H9 (cell line): ENCODE data around the gene PES1. TPM values are rescaled to one million over a fixed set of nuclear protein-coding genes. Genes with fewer than 3 reads are reported as not detected.

Experiments used
- DNase-seq: peaks from one replicate; pipeline ENCODE4 v3.0.0-alpha.2; 2017
- H2AFZ ChIP-seq: one replicate; pipeline ENCODE4 v1.6.1; 2013; ENCODE audit warnings: mild to moderate bottlenecking, low read length, control low read depth, moderate library complexity
- H2AK5ac ChIP-seq: 2 replicates; pipeline ENCODE4 v1.6.1; 2013; ENCODE audit warnings: low read length, control low read depth, mixed read lengths; ENCODE audit not compliant: insufficient read length
- H2BK120ac ChIP-seq: one replicate; pipeline ENCODE4 v1.6.1; 2013; ENCODE audit warnings: low read depth, mild to moderate bottlenecking, low read length, control low read depth, inconsistent platforms; ENCODE audit not compliant: poor library complexity, severe bottlenecking
- H2BK12ac ChIP-seq: 2 replicates; pipeline ENCODE4 v1.6.1; 2013; ENCODE audit warnings: low read length, control low read depth, mixed read lengths, low read depth; ENCODE audit not compliant: insufficient read length
- H2BK15ac ChIP-seq: 2 replicates; pipeline ENCODE4 v1.6.1; 2013; ENCODE audit warnings: low read depth, low read length, control low read depth
- H2BK20ac ChIP-seq: one replicate; pipeline ENCODE4 v1.6.1; 2013; ENCODE audit warnings: low read depth, mild to moderate bottlenecking, low read length, control low read depth, inconsistent platforms; ENCODE audit not compliant: poor library complexity, severe bottlenecking
- H2BK5ac ChIP-seq: 2 replicates; pipeline ENCODE4 v1.6.1; 2013; ENCODE audit warnings: low read length, control low read depth, mixed read lengths; ENCODE audit not compliant: insufficient read length
- H3K14ac ChIP-seq: 2 replicates; pipeline ENCODE4 v1.6.1; 2013; ENCODE audit warnings: low read length, control low read depth; ENCODE audit not compliant: insufficient read depth
- H3K18ac ChIP-seq: 2 replicates; pipeline ENCODE4 v1.6.1; 2013; ENCODE audit warnings: low read depth, mild to moderate bottlenecking, mixed read lengths, low read length, control low read depth; ENCODE audit not compliant: insufficient read length
- H3K23ac ChIP-seq: 2 replicates; pipeline ENCODE4 v1.6.1; 2013; ENCODE audit warnings: low read length, control low read depth, mixed read lengths, low read depth; ENCODE audit not compliant: insufficient read length
- H3K23me2 ChIP-seq: 2 replicates; pipeline ENCODE4 v1.6.1; 2013; ENCODE audit warnings: low read depth, mild to moderate bottlenecking, mixed read lengths, low read length, control low read depth; ENCODE audit not compliant: insufficient read length, poor library complexity, severe bottlenecking
- H3K27ac ChIP-seq: 2 replicates; pipeline ENCODE4 v1.5.1; 2013; ENCODE audit warnings: low read length, control low read depth, mixed read lengths, low read depth; ENCODE audit not compliant: insufficient read length
- H3K27me3 ChIP-seq: 2 replicates; pipeline ENCODE4 v1.6.1; 2013; ENCODE audit warnings: low read length, control low read depth, inconsistent platforms; ENCODE audit not compliant: insufficient read depth
- H3K4ac ChIP-seq: 2 replicates; pipeline ENCODE4 v1.6.1; 2013; ENCODE audit warnings: low read depth, mild to moderate bottlenecking, control low read depth, inconsistent platforms, low read length, moderate library complexity
- H3K4me1 ChIP-seq: 2 replicates; pipeline ENCODE4 v1.6.1; 2013; ENCODE audit warnings: low read length, control low read depth, inconsistent platforms; ENCODE audit not compliant: insufficient read depth
- H3K4me2 ChIP-seq: 2 replicates; pipeline ENCODE4 v1.6.1; 2013; ENCODE audit warnings: low read length, control low read depth, mixed read lengths; ENCODE audit not compliant: insufficient read length, insufficient read depth
- H3K56ac ChIP-seq: 2 replicates; pipeline ENCODE4 v1.6.1; 2013; ENCODE audit warnings: low read depth, mild to moderate bottlenecking, mixed read lengths, low read length, control low read depth; ENCODE audit not compliant: insufficient read length
- H3K79me1 ChIP-seq: 2 replicates; pipeline ENCODE4 v1.6.1; 2013; ENCODE audit warnings: low read depth, mild to moderate bottlenecking, moderate library complexity, low read length, control low read depth, inconsistent platforms; ENCODE audit not compliant: insufficient read depth, poor library complexity, severe bottlenecking
- H3K79me2 ChIP-seq: 2 replicates; pipeline ENCODE4 v1.6.1; 2013; ENCODE audit warnings: low read length, control low read depth, inconsistent platforms; ENCODE audit not compliant: insufficient read depth
- H3K9ac ChIP-seq: 2 replicates; pipeline ENCODE4 v1.6.1; 2013; ENCODE audit warnings: low read length, control low read depth, mixed read lengths; ENCODE audit not compliant: insufficient read length; ENCODE audit errors: extremely low read depth
- H3K9me3 ChIP-seq: one replicate; pipeline ENCODE4 v1.6.1; 2013; ENCODE audit warnings: low read depth, low read length, inconsistent platforms; ENCODE audit not compliant: control insufficient read depth
- H3T11ph ChIP-seq: one replicate; pipeline ENCODE4 v1.6.1; 2013; ENCODE audit warnings: mild to moderate bottlenecking, low read length, control low read depth, inconsistent platforms
- H4K20me1 ChIP-seq: one replicate; pipeline ENCODE4 v1.6.1; 2013; ENCODE audit not compliant: control insufficient read depth, insufficient read length, insufficient read depth
- H4K5ac ChIP-seq: 2 replicates; pipeline ENCODE4 v1.6.1; 2013; ENCODE audit warnings: low read depth, mild to moderate bottlenecking, mixed read lengths, low read length, control low read depth; ENCODE audit not compliant: insufficient read length
- H4K8ac ChIP-seq: replicated peaks from 2 replicates; pipeline ENCODE4 v1.6.1; 2013; ENCODE audit warnings: low read length, control low read depth, mixed read lengths, low read depth; ENCODE audit not compliant: insufficient read length
- H4K91ac ChIP-seq: 2 replicates; pipeline ENCODE4 v1.6.1; 2013; ENCODE audit warnings: low read depth, mild to moderate bottlenecking, moderate library complexity, mixed read lengths, low read length, control low read depth; ENCODE audit not compliant: insufficient read length
- H3K27ac Mint-ChIP-seq, 3 experiments: 2 replicates in 2 of 3; 3 replicates in 1 of 3; pipeline ENCODE4 v1.8.0; 2020 to 2021; ENCODE audit warnings: mixed read lengths in 3 of 3, mild to moderate bottlenecking in 1 of 3, moderate library complexity in 1 of 3
- H3K27me3 Mint-ChIP-seq: 2 replicates; pipeline ENCODE4 v1.8.0; 2021; ENCODE audit warnings: low read depth, mild to moderate bottlenecking, moderate library complexity, mixed read lengths
- H3K36me3 Mint-ChIP-seq, 3 experiments: 2 replicates in 2 of 3; 3 replicates in 1 of 3; pipeline ENCODE4 v1.8.0; 2020 to 2021; ENCODE audit warnings: low read depth in 3 of 3, mixed read lengths in 3 of 3; ENCODE audit not compliant: insufficient read depth in 1 of 3
- H3K4me1 Mint-ChIP-seq, 2 experiments: 2 replicates each; pipeline ENCODE4 v1.8.0; 2020; ENCODE audit warnings: mixed read lengths in 2 of 2
- H3K4me3 Mint-ChIP-seq, 2 experiments: 2 replicates in 1 of 2; 3 replicates in 1 of 2; pipeline ENCODE4 v1.8.0; 2020 to 2021; ENCODE audit warnings: mild to moderate bottlenecking in 2 of 2, mixed read lengths in 2 of 2, moderate library complexity in 1 of 2
- H3K9me3 Mint-ChIP-seq, 2 experiments: 2 replicates in 1 of 2; 3 replicates in 1 of 2; pipeline ENCODE4 v1.8.0; 2020; ENCODE audit warnings: mild to moderate bottlenecking in 2 of 2, mixed read lengths in 2 of 2, moderate library complexity in 1 of 2
- WGBS: extraction: QIAGEN DNeasy Blood & Tissue Kit; methylation state at CpG from one replicate; pipeline ENCODE4 v1.1.7; 2013; ENCODE audit warnings: missing lambda C conversion rate, low lambda C conversion rate, mixed read lengths; ENCODE audit not compliant: insufficient read length; ENCODE audit errors: extremely low coverage; 5-methylcytosine and 5-hydroxymethylcytosine counted together
- total RNA-seq: library from RNA; stranded (reverse); gene quantifications from 2 replicates; pipeline ENCODE4 v1.2.1, GENCODE V29; 2021
- TF ChIP-seq, protein P1 (sequence below): fragments of 200-600 bp; sonication (generic); conservative IDR thresholded peaks from 3 replicates; pipeline ENCODE4 v1.8.0; 2021; ENCODE audit warnings: antibody characterized with exemption, mild to moderate bottlenecking

PES1 gene
- total RNA-seq, 1 experiment from 2014 or later, result 133 TPM

DNA sequence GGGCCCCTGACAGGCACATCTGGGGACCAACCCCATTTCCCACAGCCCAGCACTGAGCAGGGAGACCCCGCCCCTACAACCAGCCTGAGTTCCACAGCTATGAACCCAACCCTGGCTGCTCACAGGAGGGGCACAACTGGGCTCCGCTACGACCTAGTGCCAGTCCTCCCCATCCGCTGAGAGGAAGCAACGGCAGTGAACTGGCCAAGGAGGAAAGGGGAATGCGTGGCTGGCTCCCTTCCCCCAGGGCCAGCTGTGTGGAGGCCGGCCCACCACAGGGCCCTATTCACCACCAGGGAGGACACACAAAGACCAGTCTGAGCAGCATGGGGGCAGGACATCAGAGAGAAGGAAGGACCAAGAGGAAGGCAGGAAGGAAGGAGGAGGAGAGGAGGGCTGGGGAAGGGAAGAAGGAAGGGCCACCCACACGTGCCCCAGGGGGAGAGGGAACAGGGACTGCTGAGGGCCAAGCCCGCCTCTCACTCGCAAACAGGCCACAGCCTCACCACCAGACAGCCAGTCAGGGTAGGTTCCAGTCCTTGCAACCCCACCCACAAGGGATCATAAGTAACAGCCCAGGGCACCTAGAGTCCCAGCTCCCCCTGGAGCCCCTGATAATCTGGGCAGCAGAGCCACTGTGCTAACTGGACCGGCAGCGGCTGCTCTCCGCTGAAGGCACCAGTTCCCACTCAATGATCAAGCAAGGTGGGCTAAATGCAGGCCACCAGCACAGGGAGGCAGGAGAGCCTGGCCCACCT lies 8.7 kb downstream of the PES1 start:
- Mint-ChIP-seq H3K4me3 (no peak overlapping the region), H3K36me3 (peaks cover 58 to 95% (median 94%) of the 10 kb centered on the region in 3 experiments), H3K9me3 (no peaks in the 10 kb centered on the region), H3K27me3 (no peaks in the 10 kb centered on the region), H3K4me1 (0 out of 4 replicates have a peak, but pooled peaks cover 0 to 2% of the 10 kb centered on the region in 2 experiments), H3K27ac (peak overlapping the region in 2 of 3 experiments; percentile 29 to 95; a peak in 2 of 7 replicates)
- Histone ChIP-seq H3K23me2 (no peaks in the 10 kb centered on the region), H3K79me2 (no peaks in the 10 kb centered on the region), H2BK120ac (no peak overlapping the region), H3K9ac (no peak overlapping the region), H3K4ac (no peak overlapping the region), H3K18ac (no peak overlapping the region), H2BK5ac (no peak overlapping the region), H2BK15ac (no peak overlapping the region), H3K27me3 (no peaks in the 10 kb centered on the region), H3K9me3 (no peaks in the 10 kb centered on the region), H2BK12ac (no peak overlapping the region), H4K5ac (no peak overlapping the region), H4K20me1 (no peaks in the 10 kb centered on the region), H4K91ac (no peak overlapping the region), H3K23ac (no peak overlapping the region), H2AK5ac (no peak overlapping the region), H2BK20ac (no peak overlapping the region), H3K56ac (no peak overlapping the region), H3K4me1 (no peaks in the 10 kb centered on the region), H3T11ph (no peak overlapping the region), H3K4me2 (no peak overlapping the region), H3K27ac (no peak overlapping the region), H3K79me1 (no peaks in the 10 kb centered on the region), H3K14ac (no peak overlapping the region), H4K8ac (no peak overlapping the region), H2AFZ (no peak overlapping the region)
- TF ChIP-seq, protein P1, sequence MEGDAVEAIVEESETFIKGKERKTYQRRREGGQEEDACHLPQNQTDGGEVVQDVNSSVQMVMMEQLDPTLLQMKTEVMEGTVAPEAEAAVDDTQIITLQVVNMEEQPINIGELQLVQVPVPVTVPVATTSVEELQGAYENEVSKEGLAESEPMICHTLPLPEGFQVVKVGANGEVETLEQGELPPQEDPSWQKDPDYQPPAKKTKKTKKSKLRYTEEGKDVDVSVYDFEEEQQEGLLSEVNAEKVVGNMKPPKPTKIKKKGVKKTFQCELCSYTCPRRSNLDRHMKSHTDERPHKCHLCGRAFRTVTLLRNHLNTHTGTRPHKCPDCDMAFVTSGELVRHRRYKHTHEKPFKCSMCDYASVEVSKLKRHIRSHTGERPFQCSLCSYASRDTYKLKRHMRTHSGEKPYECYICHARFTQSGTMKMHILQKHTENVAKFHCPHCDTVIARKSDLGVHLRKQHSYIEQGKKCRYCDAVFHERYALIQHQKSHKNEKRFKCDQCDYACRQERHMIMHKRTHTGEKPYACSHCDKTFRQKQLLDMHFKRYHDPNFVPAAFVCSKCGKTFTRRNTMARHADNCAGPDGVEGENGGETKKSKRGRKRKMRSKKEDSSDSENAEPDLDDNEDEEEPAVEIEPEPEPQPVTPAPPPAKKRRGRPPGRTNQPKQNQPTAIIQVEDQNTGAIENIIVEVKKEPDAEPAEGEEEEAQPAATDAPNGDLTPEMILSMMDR, result no peak
- WGBS, result no CpG with 5 or more reads among the region's 13 CpGs
- no peak for DNase-seq
